ENCODE data around the gene N4BP3. TPM values are rescaled to one million over a fixed set of nuclear protein-coding genes. Genes with fewer than 3 reads are reported as not detected.

The N4BP3 gene
- total RNA-seq, 2 experiments from 2014 or later: 26.1 to 28.3 TPM

GRCh38 chr5:178106086-178106485, 7.2 kb upstream of the N4BP3 start:
- BruUV-seq (replicated peaks): no TSS peak
- no peaks in the 10 kb centered on the region for H3K9me2 ChIP-seq (ENCODE audit: insufficient read depth, low read length)
- H3K79me2 ChIP-seq (ENCODE audit: insufficient read depth, low read depth, low read length): no peaks in the 10 kb centered on the region
- CTCF ChIA-PET (ENCODE audit: unreplicated experiment): no interaction called here
- no peak overlapping the region for H3K27ac ChIP-seq (ENCODE audit: low read depth, low read length, poor library complexity, severe bottlenecking)
- H4K20me1 ChIP-seq (ENCODE audit: insufficient read depth, low read length): no peaks in the 10 kb centered on the region
- no peak for TF ChIP-seq EZH2phosphoT487 (IDR thresholded peaks at IDR 0.05; ENCODE audit: borderline replicate concordance, low read depth, low read length)
- TF ChIP-seq CTCF (conservative IDR thresholded peaks at IDR 0.05; ENCODE audit: low read length): no peak
- no peak overlapping the region for H3K4me3 ChIP-seq (ENCODE audit: low read depth, low read length, poor library complexity, severe bottlenecking)
- DNase-seq (ENCODE audit: low spot score): no peak
- intact Hi-C loops (cut with micrococcal nuclease; ENCODE audit: unreplicated experiment): no loop called here
- H3K4me1 ChIP-seq (ENCODE audit: insufficient read depth, low read length, poor library complexity, severe bottlenecking): peaks cover 27% of the 10 kb centered on the region
- H2AFZ ChIP-seq (ENCODE audit: low read length): no peak overlapping the region
- H3K9me3 ChIP-seq (ENCODE audit: low read length): no peaks in the 10 kb centered on the region
- no peak overlapping the region for H3K4me2 ChIP-seq (ENCODE audit: low read length)
- no peaks in the 10 kb centered on the region for H3K36me3 ChIP-seq (ENCODE audit: insufficient read depth, low read length)
- POLR2A ChIA-PET: interaction anchor here (0.5 to 1.1 kb wide), 7 partner anchors 9 to 1705 kb away, joined by 3 to 6 read pairs (median 4); no protein-coding TSS in a partner anchor

- Histone ChIP-seq H2AFZ (ENCODE audit: low read length) (peak overlapping the region; percentile 62), H3K79me2 (ENCODE audit: insufficient read depth, low read depth, low read length) (no peaks in the 10 kb centered on the region), H3K27ac (ENCODE audit: low read depth, low read length, poor library complexity, severe bottlenecking) (no peak overlapping the region), H3K4me1 (ENCODE audit: insufficient read depth, low read length, poor library complexity, severe bottlenecking) (peaks cover 27% of the 10 kb centered on the region), H3K4me2 (ENCODE audit: low read length) (no peak overlapping the region), H3K9me3 (ENCODE audit: low read length) (no peaks in the 10 kb centered on the region), H3K9me2 (ENCODE audit: insufficient read depth, low read length) (no peaks in the 10 kb centered on the region), H4K20me1 (ENCODE audit: insufficient read depth, low read length) (no peaks in the 10 kb centered on the region), H3K36me3 (ENCODE audit: insufficient read depth, low read length) (no peaks in the 10 kb centered on the region), H3K4me3 (ENCODE audit: low read depth, low read length, poor library complexity, severe bottlenecking) (no peak overlapping the region)
- CTCF ChIA-PET (ENCODE audit: unreplicated experiment): interaction anchor here (0.6 kb wide), 1 partner anchor 13 kb away, joined by 4 read pairs; no protein-coding TSS in a partner anchor
- DNase-seq (ENCODE audit: low spot score): no peak
- TF ChIP-seq EZH2phosphoT487 (IDR thresholded peaks at IDR 0.05; ENCODE audit: borderline replicate concordance, low read depth, low read length) (no peak), CTCF (conservative IDR thresholded peaks at IDR 0.05; ENCODE audit: low read length) (no peak)
- intact Hi-C loops (cut with micrococcal nuclease; ENCODE audit: unreplicated experiment): no loop called here
- POLR2A ChIA-PET: interaction anchor here (0.5 to 1.1 kb wide), 4 partner anchors 9 to 1705 kb away, joined by 3 to 4 read pairs (median 4); no protein-coding TSS in a partner anchor
- no TSS peak for BruUV-seq (replicated peaks)
Observed at GRCh38 chr5:178106556-178107239, 6.6 kb upstream of the N4BP3 start.

- H4K20me1 ChIP-seq (ENCODE audit: insufficient read depth, low read length): no peaks in the 10 kb centered on the region
- no TSS peak for BruUV-seq (replicated peaks)
- no peak overlapping the region for H3K4me3 ChIP-seq (ENCODE audit: low read depth, low read length, poor library complexity, severe bottlenecking)
- DNase-seq (ENCODE audit: low spot score): no peak
- no peaks in the 10 kb centered on the region for H3K9me2 ChIP-seq (ENCODE audit: insufficient read depth, low read length)
- intact Hi-C loops (cut with micrococcal nuclease; ENCODE audit: unreplicated experiment): no loop called here
- no peak overlapping the region for H2AFZ ChIP-seq (ENCODE audit: low read length)
- TF ChIP-seq CTCF (conservative IDR thresholded peaks at IDR 0.05; ENCODE audit: low read length) (no peak), EZH2phosphoT487 (IDR thresholded peaks at IDR 0.05; ENCODE audit: borderline replicate concordance, low read depth, low read length) (no peak)
- CTCF ChIA-PET (ENCODE audit: unreplicated experiment): no interaction called here
- H3K36me3 ChIP-seq (ENCODE audit: insufficient read depth, low read length): no peaks in the 10 kb centered on the region
- H3K4me2 ChIP-seq (ENCODE audit: low read length): no peak overlapping the region
- no peak overlapping the region for H3K27ac ChIP-seq (ENCODE audit: low read depth, low read length, poor library complexity, severe bottlenecking)
- no peaks in the 10 kb centered on the region; the same call in 1 of the 2 replicates for H3K9me3 ChIP-seq (ENCODE audit: low read length)
- peaks cover 30% of the 10 kb centered on the region for H3K4me1 ChIP-seq (ENCODE audit: insufficient read depth, low read length, poor library complexity, severe bottlenecking)
- POLR2A ChIA-PET: interaction anchor here (0.6 to 1.2 kb wide), 2 partner anchors 17 to 419 kb away, joined by 3 to 4 read pairs; no protein-coding TSS in a partner anchor
- H3K79me2 ChIP-seq (ENCODE audit: insufficient read depth, low read depth, low read length): peaks cover 5% of the 10 kb centered on the region; the same call in 1 of the 2 replicates
Observed at GRCh38 chr5:178107756-178108310, 5.5 kb upstream of the N4BP3 start.
